ENCODE measurements around the gene BORCS6. TPM values are rescaled to one million over a fixed set of nuclear protein-coding genes. Genes with fewer than 3 reads are reported as not detected.

The BORCS6 gene
- total RNA-seq, 2 donors from 2014 or later = 10.2 to 10.8 TPM

- peaks cover 0 to 55% of the 10 kb centered on the region in 2 donors for H3K4me1 ChIP-seq
- no peak for TF ChIP-seq CTCF (IDR thresholded peaks at IDR 0.05)
- peak overlapping the region; percentile 100 for H3K27ac ChIP-seq
- no peaks in the 10 kb centered on the region for H3K27me3 ChIP-seq
- H3K4me3 ChIP-seq = no peak overlapping the region
- DNase-seq (ENCODE audit: low spot score) = no peak
- peaks cover 91% of the 10 kb centered on the region for H3K36me3 ChIP-seq
- H3K9me3 ChIP-seq = no peaks in the 10 kb centered on the region
These were observed 42.7 kb downstream of the BORCS6 start for GRCh38 chr17:8147141-8147804.

GRCh38 chr17:8146381-8147140, 43.4 kb downstream of the BORCS6 start:
- no peak for DNase-seq (ENCODE audit: low spot score)
- Histone ChIP-seq H3K27me3 (no peaks in the 10 kb centered on the region), H3K9me3 (no peaks in the 10 kb centered on the region), H3K4me3 (no peak overlapping the region), H3K36me3 (peaks cover 94% of the 10 kb centered on the region), H3K27ac (peak overlapping the region; percentile 100), H3K4me1 (peaks cover 0 to 55% of the 10 kb centered on the region in 2 donors)
- TF ChIP-seq CTCF (IDR thresholded peaks at IDR 0.05) = no peak

DNA sequence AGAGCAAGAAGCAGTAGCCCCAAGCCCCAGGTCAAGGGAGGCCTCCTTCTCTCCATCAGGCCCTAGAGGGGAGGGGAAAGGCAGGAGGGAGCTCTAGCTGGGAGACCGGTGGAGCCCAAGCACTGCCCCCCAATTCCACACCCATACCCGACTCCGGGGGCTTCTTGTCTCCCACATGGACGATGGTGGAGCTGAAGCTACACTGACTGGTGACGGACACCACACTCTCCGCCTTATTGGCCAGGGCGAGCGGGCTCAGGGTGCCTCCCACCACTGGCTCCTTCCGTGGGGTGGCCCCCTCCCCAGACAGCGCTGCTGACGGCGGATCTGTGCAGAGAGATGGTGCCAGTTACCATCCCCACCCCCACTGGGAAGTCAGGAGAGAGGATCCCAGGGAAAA, 44.2 kb downstream of the BORCS6 start:
- no peak for TF ChIP-seq CTCF (IDR thresholded peaks at IDR 0.05)
- Histone ChIP-seq H3K27me3 (no peaks in the 10 kb centered on the region), H3K9me3 (no peaks in the 10 kb centered on the region), H3K36me3 (peaks cover 100% of the 10 kb centered on the region), H3K4me3 (no peak overlapping the region), H3K27ac (peak overlapping the region; percentile 100), H3K4me1 (peaks cover 0 to 54% of the 10 kb centered on the region in 2 donors)
- no peak for DNase-seq (ENCODE audit: low spot score)

- no peaks in the 10 kb centered on the region for H3K9me3 ChIP-seq
- no peak overlapping the region for H3K4me3 ChIP-seq
- no peak for TF ChIP-seq CTCF (IDR thresholded peaks at IDR 0.05)
- peaks cover 100% of the 10 kb centered on the region for H3K36me3 ChIP-seq
- H3K27ac ChIP-seq = peak overlapping the region in 1 of 2 donors; percentile 25
- no peak for DNase-seq (ENCODE audit: low spot score)
- H3K27me3 ChIP-seq = no peaks in the 10 kb centered on the region
- peaks cover 0 to 54% of the 10 kb centered on the region in 2 donors for H3K4me1 ChIP-seq
These were observed 45.4 kb downstream of the BORCS6 start for GRCh38 chr17:8144401-8145231.

- Histone ChIP-seq H3K36me3 (peaks cover 96% of the 10 kb centered on the region), H3K27ac (peak overlapping the region; percentile 12 to 40), H3K27me3 (no peaks in the 10 kb centered on the region), H3K9me3 (no peaks in the 10 kb centered on the region), H3K4me1 (peaks cover 0 to 56% of the 10 kb centered on the region in 2 donors), H3K4me3 (no peak overlapping the region)
- no peak for DNase-seq (ENCODE audit: low spot score)
- no peak for TF ChIP-seq CTCF (IDR thresholded peaks at IDR 0.05)
These were observed 46.2 kb downstream of the BORCS6 start for GRCh38 chr17:8143581-8144400.
